Measurements from ENCODE around the gene RBM28. TPM values are rescaled to one million over a fixed set of nuclear protein-coding genes. Genes with fewer than 3 reads are reported as not detected.

The RBM28 gene
- total RNA-seq, 1 donor from 2014 or later = 35.7 TPM

- no peak for DNase-seq
- Histone ChIP-seq H3K4me3 (no peak overlapping the region), H3K9me3 (replicated peaks) (no peaks in the 10 kb centered on the region), H3K36me3 (no peaks in the 10 kb centered on the region), H3K4me1 (no peaks in the 10 kb centered on the region), H3K27ac (replicated peaks) (no peak overlapping the region), H3K27me3 (ENCODE audit: low read depth) (peaks cover 51% of the 10 kb centered on the region)
- intact Hi-C loops (cut with micrococcal nuclease) = no loop called here
- TF ChIP-seq CTCF (IDR thresholded peaks at IDR 0.05; ENCODE audit: borderline replicate concordance) = no peak
Measured at GRCh38 chr7:128260069-128260795, 83.5 kb downstream of the RBM28 start.

GRCh38 chr7:128259131-128260061, 84.3 kb downstream of the RBM28 start:
- DNase-seq = no peak
- no peak overlapping the region for H3K27ac ChIP-seq (replicated peaks)
- H3K9me3 ChIP-seq (replicated peaks) = no peaks in the 10 kb centered on the region
- peaks cover 47% of the 10 kb centered on the region for H3K27me3 ChIP-seq (ENCODE audit: low read depth)
- H3K4me3 ChIP-seq = no peak overlapping the region
- H3K4me1 ChIP-seq = no peaks in the 10 kb centered on the region
- intact Hi-C loops (cut with micrococcal nuclease) = no loop called here
- no peak for TF ChIP-seq CTCF (IDR thresholded peaks at IDR 0.05; ENCODE audit: borderline replicate concordance)
- no peaks in the 10 kb centered on the region for H3K36me3 ChIP-seq

GRCh38 chr7:128257458-128257857, 86.2 kb downstream of the RBM28 start:
- Histone ChIP-seq H3K27ac (replicated peaks) (no peak overlapping the region), H3K36me3 (no peaks in the 10 kb centered on the region), H3K9me3 (replicated peaks) (no peaks in the 10 kb centered on the region), H3K27me3 (ENCODE audit: low read depth) (peaks cover 48% of the 10 kb centered on the region), H3K4me1 (no peaks in the 10 kb centered on the region), H3K4me3 (no peak overlapping the region)
- intact Hi-C loops (cut with micrococcal nuclease) = no loop called here
- no peak for TF ChIP-seq CTCF (IDR thresholded peaks at IDR 0.05; ENCODE audit: borderline replicate concordance)
- no peak for DNase-seq

- no peaks in the 10 kb centered on the region for H3K4me1 ChIP-seq
- H3K27me3 ChIP-seq (ENCODE audit: low read depth) = peaks cover 61% of the 10 kb centered on the region
- TF ChIP-seq CTCF (IDR thresholded peaks at IDR 0.05; ENCODE audit: borderline replicate concordance) = no peak
- H3K36me3 ChIP-seq = no peaks in the 10 kb centered on the region
- H3K27ac ChIP-seq (replicated peaks) = no peak overlapping the region
- intact Hi-C loops (cut with micrococcal nuclease) = no loop called here
- no peak for DNase-seq
- H3K4me3 ChIP-seq = no peak overlapping the region
- no peaks in the 10 kb centered on the region for H3K9me3 ChIP-seq (replicated peaks)
Measured at GRCh38 chr7:128255271-128255670, 88.4 kb downstream of the RBM28 start.

- Histone ChIP-seq H3K27me3 (ENCODE audit: low read depth) (peaks cover 68% of the 10 kb centered on the region), H3K27ac (replicated peaks) (no peak overlapping the region), H3K36me3 (no peaks in the 10 kb centered on the region), H3K4me1 (no peaks in the 10 kb centered on the region), H3K4me3 (no peak overlapping the region), H3K9me3 (replicated peaks) (no peaks in the 10 kb centered on the region)
- TF ChIP-seq CTCF (IDR thresholded peaks at IDR 0.05; ENCODE audit: borderline replicate concordance) = no peak
- intact Hi-C loops (cut with micrococcal nuclease) = no loop called here
- no peak for DNase-seq
Measured at GRCh38 chr7:128254470-128254869, 89.2 kb downstream of the RBM28 start.

Data from left ventricle myocardium inferior (tissue), 1 donor.